HepG2 (cell line): ENCODE measurements around the gene PPP1CA. TPM values are rescaled to one million over a fixed set of nuclear protein-coding genes. Genes with fewer than 3 reads are reported as not detected.
A peak's percentile ranks its signal among the peaks of the same experiment; 100 is the strongest.

Source experiments
- AGO1 ChIP-seq: fragments of 200-400 bp; formaldehyde crosslinking; IDR thresholded peaks from 2 replicates; pipeline ENCODE4 v1.6.1; 2017; ENCODE audit warnings: mild to moderate bottlenecking, low read depth, low read length, moderate library complexity; ENCODE audit not compliant: poor library complexity, severe bottlenecking
- ARID4A ChIP-seq: sonication (generic); formaldehyde crosslinking; IDR thresholded peaks from 2 replicates; pipeline ENCODE4 v1.5.0; 2020; ENCODE audit warnings: mild to moderate bottlenecking, missing genetic modification reagents, borderline replicate concordance
- CBX1 ChIP-seq: IDR thresholded peaks from one replicate; pipeline ENCODE4 v1.6.1; 2016; ENCODE audit warnings: antibody characterized with exemption, low read depth
- GLI4 ChIP-seq: sonication (generic); formaldehyde crosslinking; IDR thresholded peaks from 2 replicates; pipeline ENCODE4 v1.5.1; 2020; ENCODE audit warnings: missing genetic modification reagents, mild to moderate bottlenecking, moderate library complexity, borderline replicate concordance
- IKZF4 ChIP-seq: sonication (generic); formaldehyde crosslinking; IDR thresholded peaks from 2 replicates; pipeline ENCODE4 v1.5.1; 2020; ENCODE audit warnings: borderline replicate concordance, mild to moderate bottlenecking, low read depth, missing genetic modification reagents; ENCODE audit errors: not compliant biosample characterization
- IKZF5 ChIP-seq: IDR thresholded peaks from 2 replicates; pipeline ENCODE4 v1.6.1; 2018; ENCODE audit warnings: missing genetic modification reagents, mild to moderate bottlenecking, missing compliant biosample characterization
- PHF8 ChIP-seq: sonication (generic); formaldehyde crosslinking; IDR thresholded peaks from 2 replicates; pipeline ENCODE4 v1.5.0; 2020; ENCODE audit warnings: missing genetic modification reagents
- SMARCC2 ChIP-seq: fragments of 450-650 bp; IDR thresholded peaks from 2 replicates; pipeline ENCODE4 v1.6.1; 2017; ENCODE audit warnings: antibody characterized with exemption, mild to moderate bottlenecking
- ZBTB7A ChIP-seq: sonication (generic); formaldehyde crosslinking; IDR thresholded peaks from 2 replicates; pipeline ENCODE4 v1.8.0; 2022; ENCODE audit warnings: mild to moderate bottlenecking, missing genetic modification reagents
- ZEB1 ChIP-seq: IDR thresholded peaks from 2 replicates; pipeline ENCODE4 v1.6.1; 2012; ENCODE audit warnings: mild to moderate bottlenecking, low read depth, inconsistent platforms; ENCODE audit not compliant: insufficient replicate concordance
- ZNF124 ChIP-seq: sonication (generic); formaldehyde crosslinking; IDR thresholded peaks from 2 replicates; pipeline ENCODE4 v1.4.0; 2020; ENCODE audit warnings: missing genetic modification reagents
- ZNF343 ChIP-seq: sonication (generic); formaldehyde crosslinking; IDR thresholded peaks from 2 replicates; pipeline ENCODE4 v1.4.0; 2020; ENCODE audit warnings: mild to moderate bottlenecking, missing genetic modification reagents
- ZNF441 ChIP-seq: sonication (generic); formaldehyde crosslinking; IDR thresholded peaks from 2 replicates; pipeline ENCODE4 v1.7.0; 2021; ENCODE audit warnings: missing genetic modification reagents, borderline replicate concordance
- ZNF557 ChIP-seq: sonication (generic); formaldehyde crosslinking; IDR thresholded peaks from 2 replicates; pipeline ENCODE4 v1.4.0; 2020; ENCODE audit warnings: missing genetic modification reagents
- ZNF609 ChIP-seq: sonication (generic); formaldehyde crosslinking; IDR thresholded peaks from 2 replicates; pipeline ENCODE4 v1.4.0; 2020; ENCODE audit warnings: mild to moderate bottlenecking, missing genetic modification reagents, borderline replicate concordance
- ZNF766 ChIP-seq: sonication (generic); formaldehyde crosslinking; IDR thresholded peaks from 2 replicates; pipeline ENCODE4 v1.5.0; 2020; ENCODE audit warnings: missing genetic modification reagents, borderline replicate concordance
- polyA plus RNA-seq, 8 experiments: library from polyadenylated mRNA; depleted of rRNA in 3 of 8; stranded (reverse) in 7 of 8; unstranded in 1 of 8; fragments of >200 nt; fragmentation: Illumina TruSeq in 4 of 8; extraction: Trizol in 4 of 8; gene quantifications; 2 replicates each; pipeline versions ENCODE4 v1.2.1 to v1.2.3, GENCODE V29; 2011 to 2016; ENCODE audit warnings: low read depth in 4 of 8, missing spikeins in 1 of 8, mixed read lengths in 1 of 8; ENCODE audit not compliant: insufficient read depth in 1 of 8
- total RNA-seq, 5 experiments: library from RNA; depleted of rRNA; stranded (reverse); fragments of >200 nt; fragmentation: Illumina TruSeq; extraction: Trizol; gene quantifications; 2 replicates each; pipeline ENCODE4 v1.2.3, GENCODE V29; 2016; ENCODE audit warnings: low read depth in 1 of 5

Gene PPP1CA
- total and polyA plus RNA-seq, 2 of the 13 experiments (the other 11 are each of a cell fraction or from before 2014, with no cell fraction given), result 149 to 170 TPM

- TF ChIP-seq PHF8 (CRISPR knock-in tag), result peak; percentile 94
- TF ChIP-seq IKZF4 (CRISPR knock-in tag), result peak; percentile 80
- TF ChIP-seq SMARCC2, result no peak
- TF ChIP-seq ZNF343 (CRISPR knock-in tag), result 0 out of 2 replicates have a peak, but pooled peaks have one; percentile 73
- no peak for TF ChIP-seq CBX1
- no peak for TF ChIP-seq ZNF766
- peak; percentile 97 for TF ChIP-seq ARID4A (CRISPR knock-in tag)
- no peak for TF ChIP-seq AGO1
- TF ChIP-seq IKZF5 (CRISPR knock-in tag), result peak; percentile 73
- peak; percentile 27; the same call in 1 of the 2 replicates for TF ChIP-seq ZNF124
- TF ChIP-seq ZNF441, result 0 out of 2 replicates have a peak, but pooled peaks have one; percentile 40
- TF ChIP-seq GLI4 (CRISPR knock-in tag), result peak; percentile 84; the same call in 1 of the 2 replicates
- TF ChIP-seq ZEB1, result no peak
- peak; percentile 59; the same call in 1 of the 2 replicates for TF ChIP-seq ZNF609 (CRISPR knock-in tag)
- no peak for TF ChIP-seq ZNF557 (CRISPR knock-in tag)
- peak; percentile 92; the same call in 1 of the 2 replicates for TF ChIP-seq ZBTB7A (CRISPR knock-in tag)
These were observed 10.1 kb downstream of the PPP1CA start, which contains the start of gene RAD9A (continued) for GRCh38 chr11:67391304-67392182.
